Endothelial cell of umbilical vein (primary cell): Measurements from ENCODE around the gene RFPL4A.

Experiments
- CTCF ChIP-seq, 2 donors: IDR thresholded peaks; 1 replicate in 1 of 2; 2 replicates in 1 of 2; pipeline ENCODE4 v1.5.1; 2011; ENCODE audit warnings: low read length in 2 of 2, mild to moderate bottlenecking in 2 of 2, moderate library complexity in 2 of 2, control low read depth in 1 of 2, inconsistent platforms in 1 of 2, low read depth in 1 of 2; ENCODE audit not compliant: insufficient read depth in 1 of 2; ENCODE audit errors: extremely low read depth in 1 of 2
- EZH2 ChIP-seq: IDR thresholded peaks from 2 replicates; pipeline ENCODE4 v1.6.1; 2012; ENCODE audit warnings: borderline replicate concordance, low read depth, mild to moderate bottlenecking, moderate library complexity, low read length, inconsistent platforms; ENCODE audit not compliant: severe bottlenecking
- FOS ChIP-seq: IDR thresholded peaks from 2 replicates; pipeline ENCODE4 v1.6.1; 2011; ENCODE audit warnings: mild to moderate bottlenecking, low read length, moderate library complexity, borderline replicate concordance; ENCODE audit not compliant: insufficient read depth
- GATA2 ChIP-seq: IDR thresholded peaks from 2 replicates; pipeline ENCODE4 v1.7.0; 2011; ENCODE audit warnings: low read depth, mild to moderate bottlenecking, moderate library complexity, mixed read lengths, low read length; ENCODE audit not compliant: insufficient read length, insufficient read depth
- JUN ChIP-seq: IDR thresholded peaks from 2 replicates; pipeline ENCODE4 v1.6.1; 2011; ENCODE audit warnings: borderline replicate concordance, low read depth; ENCODE audit not compliant: insufficient read length, insufficient read depth
- MYC ChIP-seq: IDR thresholded peaks from one replicate; pipeline ENCODE4 v1.6.1; 2011; ENCODE audit warnings: mild to moderate bottlenecking, low read depth, low read length
- POLR2A ChIP-seq: IDR thresholded peaks from 2 replicates; pipeline ENCODE4 v1.6.1; 2012; ENCODE audit warnings: low read depth, mild to moderate bottlenecking, control low read depth, low read length
- POLR2AphosphoS5 ChIP-seq: IDR thresholded peaks from 2 replicates; pipeline ENCODE4 v1.6.1; 2012; ENCODE audit warnings: low read depth, mild to moderate bottlenecking, control low read depth, low read length, moderate library complexity; ENCODE audit not compliant: insufficient read depth
- TF ChIP-seq, protein P1 (sequence below): IDR thresholded peaks from 2 replicates; pipeline ENCODE4 v1.6.1; 2011; ENCODE audit not compliant: insufficient read depth, insufficient read length

GRCh38 chr19:55812449-55812848 is 53.6 kb downstream of the RFPL4A start:
- TF ChIP-seq MYC (no peak), CTCF (IDR thresholded peaks at IDR 0.05; ENCODE audit: extremely low read depth in 1 of 2, insufficient read depth in 1 of 2, low read depth in 1 of 2, low read length in 2 of 2) (no peak), EZH2 (no peak), POLR2AphosphoS5 (no peak), POLR2A (no peak), FOS (no peak), GATA2 (no peak), JUN (no peak)
- TF ChIP-seq, protein P1, sequence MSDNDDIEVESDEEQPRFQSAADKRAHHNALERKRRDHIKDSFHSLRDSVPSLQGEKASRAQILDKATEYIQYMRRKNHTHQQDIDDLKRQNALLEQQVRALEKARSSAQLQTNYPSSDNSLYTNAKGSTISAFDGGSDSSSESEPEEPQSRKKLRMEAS: no peak
